Rectal smooth muscle tissue (tissue), 1 donor: ENCODE data around the gene JMY.
"Not testable (repeated sequence)": the region's sequence is repeated elsewhere in the genome, so short reads cannot be mapped to it uniquely, and the experiment has no call there.

ENCODE experiments used
- H3K27ac ChIP-seq: one replicate; pipeline ENCODE4 v1.7.0; 2013; ENCODE audit warnings: low read depth, low read length, inconsistent platforms
- H3K27me3 ChIP-seq: one replicate; pipeline ENCODE4 v1.7.0; 2013; ENCODE audit warnings: low read length; ENCODE audit not compliant: control insufficient read depth, insufficient read depth
- H3K36me3 ChIP-seq: one replicate; pipeline ENCODE4 v1.7.0; 2013; ENCODE audit warnings: low read length; ENCODE audit not compliant: control insufficient read depth, insufficient read depth
- H3K4me1 ChIP-seq: one replicate; pipeline ENCODE4 v1.7.0; 2013; ENCODE audit warnings: low read length; ENCODE audit not compliant: control insufficient read depth, insufficient read depth
- H3K4me3 ChIP-seq: one replicate; pipeline ENCODE4 v1.7.0; 2013; ENCODE audit warnings: low read length
- H3K9ac ChIP-seq: one replicate; pipeline ENCODE4 v1.7.0; 2013; ENCODE audit warnings: low read length

The JMY gene

DNA sequence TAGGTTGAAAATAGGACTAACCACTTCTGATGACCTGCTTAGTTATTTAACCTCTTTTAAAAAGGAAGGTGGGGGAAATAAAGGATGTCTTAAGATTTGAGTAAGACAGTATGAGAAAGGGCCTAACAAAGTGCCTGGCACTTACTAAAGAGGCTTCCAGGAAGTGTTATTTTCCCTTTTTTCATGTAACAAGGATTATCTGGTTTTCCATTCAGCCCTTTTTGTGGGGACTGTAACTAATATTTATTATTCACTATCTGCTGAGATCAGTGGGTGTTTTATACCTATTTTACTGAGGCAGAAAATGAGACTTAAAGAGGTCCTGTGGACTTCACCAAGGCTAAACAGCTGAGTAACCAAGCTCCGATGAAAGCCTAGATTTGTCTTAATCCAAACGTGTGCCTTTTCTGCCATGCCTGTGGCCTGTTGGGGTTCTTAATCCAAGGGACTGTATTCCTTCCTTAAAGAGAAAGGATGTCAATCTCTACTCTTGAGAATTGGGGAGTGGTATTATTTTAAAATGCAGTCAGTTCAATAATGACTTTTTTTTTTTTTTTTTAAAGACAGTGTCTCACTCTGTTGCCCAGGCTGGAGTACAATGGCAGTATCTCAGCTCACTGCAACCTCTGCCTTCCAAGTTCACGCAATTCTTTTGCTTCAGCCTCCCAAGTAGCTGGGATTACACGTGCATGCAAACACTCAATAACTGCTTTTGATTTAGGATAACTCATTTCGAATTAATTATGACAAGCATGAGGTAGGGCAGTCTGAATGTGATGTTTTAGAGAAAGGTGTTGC, 6.5 kb downstream of the JMY start:
- Histone ChIP-seq H3K27me3 (no peaks in the 10 kb centered on the region), H3K27ac (no peak overlapping the region), H3K9ac (no peak overlapping the region), H3K4me1 (peaks cover 2% of the 10 kb centered on the region), H3K36me3 (no peaks in the 10 kb centered on the region), H3K4me3 (no peak overlapping the region)

DNA sequence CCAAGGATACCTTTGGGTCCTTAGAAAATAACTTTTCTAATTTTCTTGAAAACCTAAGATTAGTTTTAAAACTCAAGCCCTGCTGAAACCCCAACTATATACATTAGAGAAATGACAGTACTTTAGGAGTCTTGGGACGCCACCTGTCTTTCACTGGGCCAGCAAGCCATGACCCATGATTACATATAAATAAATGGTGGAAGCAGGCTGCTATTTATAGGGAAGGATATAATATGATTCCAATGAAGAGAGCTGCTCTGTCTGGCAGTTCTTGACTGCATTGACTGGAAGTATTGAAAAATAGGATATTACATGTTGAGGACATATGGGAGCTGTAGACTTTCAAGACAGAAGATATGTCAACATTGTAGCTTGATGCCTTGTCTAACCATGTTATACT, 7.3 kb downstream of the JMY start:
- H3K27ac ChIP-seq, result no peak overlapping the region
- H3K27me3 ChIP-seq, result no peaks in the 10 kb centered on the region
- no peaks in the 10 kb centered on the region for H3K36me3 ChIP-seq
- H3K4me1 ChIP-seq, result peaks cover 2% of the 10 kb centered on the region
- no peak overlapping the region for H3K9ac ChIP-seq
- no peak overlapping the region for H3K4me3 ChIP-seq

DNA sequence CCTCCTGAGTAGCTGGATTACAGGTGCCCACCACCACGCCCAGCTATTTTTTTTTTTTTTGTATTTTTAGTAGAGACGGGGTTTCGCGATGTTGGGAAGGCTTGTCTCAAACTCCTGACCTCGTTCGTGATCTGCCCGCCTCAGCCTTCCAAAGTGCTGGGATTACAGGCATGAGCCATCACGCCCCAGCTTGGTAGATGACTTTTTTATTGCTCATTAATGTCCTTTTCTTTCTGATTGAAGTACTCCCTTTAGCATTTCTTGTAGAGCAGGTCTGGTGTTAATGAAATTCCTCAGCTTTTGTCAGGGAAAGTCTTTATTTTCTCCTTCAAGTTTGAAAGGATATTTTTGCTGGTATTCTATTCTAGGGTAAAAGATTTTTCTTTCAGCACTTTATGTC, 18.1 kb downstream of the JMY start:
- H3K36me3 ChIP-seq, H3K9ac ChIP-seq, H3K4me1 ChIP-seq, H3K27me3 ChIP-seq, H3K27ac ChIP-seq, H3K4me3 ChIP-seq: not testable (repeated sequence)

DNA sequence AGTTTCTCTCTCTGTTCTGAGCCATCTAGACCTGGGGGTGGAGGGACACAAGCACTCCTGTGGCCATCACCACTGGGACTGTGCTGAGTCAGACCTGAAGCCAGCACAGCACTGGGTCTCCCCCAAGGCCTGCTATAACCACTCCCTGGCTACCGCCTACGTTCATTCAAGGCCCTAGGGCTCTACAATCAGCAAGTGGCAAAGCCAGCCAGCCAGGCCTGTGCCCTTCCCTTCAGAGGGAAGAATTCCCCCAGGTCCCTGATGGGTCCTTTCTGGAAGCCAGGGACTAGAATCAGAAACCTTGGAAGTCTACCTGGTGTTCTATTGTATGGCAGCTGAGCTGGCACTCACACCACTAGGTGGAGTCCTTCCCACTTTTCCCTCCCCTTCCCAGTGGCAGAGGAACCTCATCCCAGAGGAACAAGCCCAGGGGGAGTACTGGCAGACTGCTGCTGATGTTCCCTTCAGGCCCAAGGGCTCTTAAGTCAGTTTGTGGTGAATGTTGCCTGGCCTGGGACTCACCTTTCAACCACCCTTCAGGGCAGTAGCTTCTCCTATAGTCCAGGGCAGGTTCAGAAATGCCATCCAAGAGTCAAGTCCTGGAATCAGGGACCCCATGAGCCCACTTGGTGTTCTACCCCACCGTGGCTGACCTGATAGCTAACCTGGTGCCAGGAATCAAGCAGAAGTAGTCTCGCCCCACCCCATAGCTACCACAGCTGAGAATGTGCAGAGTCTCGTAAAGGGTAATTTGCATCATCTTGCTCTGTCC, 20.0 kb downstream of the JMY start:
- Histone ChIP-seq H3K9ac (no peak overlapping the region), H3K4me1 (no peaks in the 10 kb centered on the region), H3K36me3 (no peaks in the 10 kb centered on the region), H3K4me3 (no peak overlapping the region), H3K27ac (no peak overlapping the region), H3K27me3 (no peaks in the 10 kb centered on the region)

DNA sequence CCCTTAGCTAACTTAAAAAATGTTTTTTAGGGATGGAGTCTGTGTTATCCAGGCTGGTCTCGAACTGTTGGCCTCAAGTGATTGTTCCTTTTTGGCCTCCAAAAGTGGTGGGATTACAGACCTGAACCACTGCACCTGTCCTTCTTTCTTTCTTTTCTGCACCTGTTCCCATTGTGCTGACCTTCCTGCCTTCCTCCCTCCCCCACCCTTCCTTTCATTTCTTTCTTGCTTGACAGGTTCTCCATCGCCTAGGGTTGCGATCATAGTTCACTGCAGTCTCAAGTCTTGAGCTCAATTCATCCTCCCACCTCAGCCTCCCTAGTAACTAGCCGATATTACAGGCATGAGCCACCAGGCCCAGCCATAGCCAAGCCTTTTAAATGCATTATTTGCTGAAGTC, 20.6 kb downstream of the JMY start:
- H3K27me3 ChIP-seq, result no peaks in the 10 kb centered on the region
- no peaks in the 10 kb centered on the region for H3K36me3 ChIP-seq
- no peaks in the 10 kb centered on the region for H3K4me1 ChIP-seq
- H3K27ac ChIP-seq, result no peak overlapping the region
- H3K9ac ChIP-seq, result no peak overlapping the region
- no peak overlapping the region for H3K4me3 ChIP-seq

DNA sequence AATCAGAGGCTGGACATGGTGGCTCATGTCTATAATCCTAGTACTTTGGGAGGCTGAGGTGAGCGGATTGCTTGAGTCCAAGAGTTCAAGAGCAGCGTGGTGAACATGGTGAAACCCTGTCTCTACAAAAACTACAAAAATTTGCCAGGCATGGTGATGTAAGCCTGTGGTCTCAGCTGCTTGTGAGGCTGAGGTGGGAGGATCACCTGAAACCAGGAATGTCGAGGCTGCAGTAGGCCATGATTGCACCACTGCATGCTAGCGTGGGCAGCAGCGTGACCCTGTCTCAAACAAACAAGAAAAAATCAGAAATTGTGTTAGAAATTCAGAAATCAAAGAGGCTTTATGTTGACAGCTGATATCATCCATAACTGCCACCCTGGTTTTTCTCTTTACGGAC, 21.4 kb downstream of the JMY start:
- Histone ChIP-seq H3K36me3 (no peaks in the 10 kb centered on the region), H3K27ac (no peak overlapping the region), H3K4me1 (no peaks in the 10 kb centered on the region), H3K27me3 (no peaks in the 10 kb centered on the region), H3K4me3 (no peak overlapping the region), H3K9ac (no peak overlapping the region)

DNA sequence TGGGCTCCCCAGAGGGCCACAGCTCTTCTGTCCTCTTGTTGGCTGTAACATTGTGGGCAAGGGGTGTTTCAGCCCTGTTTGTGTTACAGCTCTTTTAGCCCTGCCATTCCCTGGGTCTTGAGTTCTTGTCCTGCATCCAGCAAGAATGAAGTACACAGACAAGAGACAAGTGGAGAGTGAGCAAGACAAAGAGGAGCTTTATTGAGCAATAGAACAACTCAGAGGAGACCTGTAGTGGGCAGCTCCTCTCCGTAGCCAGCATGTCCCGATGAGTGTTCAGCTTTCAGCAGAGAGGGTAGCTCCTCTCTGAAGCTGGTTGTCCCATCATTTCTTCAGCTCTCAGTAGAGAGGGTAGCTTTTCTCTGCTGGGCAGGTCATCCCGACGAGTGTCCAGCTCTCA, 22.9 kb downstream of the JMY start:
- no peak overlapping the region for H3K9ac ChIP-seq
- H3K4me1 ChIP-seq, result no peaks in the 10 kb centered on the region
- H3K36me3 ChIP-seq, result no peaks in the 10 kb centered on the region
- H3K4me3 ChIP-seq, result no peak overlapping the region
- no peak overlapping the region for H3K27ac ChIP-seq
- no peaks in the 10 kb centered on the region for H3K27me3 ChIP-seq

DNA sequence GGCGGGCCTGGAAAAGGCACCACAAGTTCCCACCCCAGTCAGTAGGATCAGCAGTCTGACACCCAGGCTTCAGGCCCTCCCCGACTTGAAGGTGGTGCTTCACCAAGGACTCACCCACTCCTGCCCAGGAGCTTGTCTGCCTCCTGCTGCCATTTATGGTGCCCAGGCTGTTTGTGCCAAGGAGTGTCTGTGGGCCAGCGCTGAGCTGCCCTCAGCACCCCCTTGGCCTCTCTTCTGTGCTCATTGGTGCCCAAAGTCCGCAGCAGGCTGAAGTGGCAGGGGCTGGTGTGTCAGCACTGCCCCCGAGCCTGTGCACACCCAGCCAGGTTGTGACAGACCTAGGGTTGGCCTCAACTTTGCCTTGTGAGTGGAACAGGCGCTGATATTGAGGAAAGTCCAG, 23.5 kb downstream of the JMY start:
- Histone ChIP-seq H3K27ac (no peak overlapping the region), H3K9ac (no peak overlapping the region), H3K4me3 (no peak overlapping the region), H3K36me3 (no peaks in the 10 kb centered on the region), H3K4me1 (no peaks in the 10 kb centered on the region), H3K27me3 (no peaks in the 10 kb centered on the region)

DNA sequence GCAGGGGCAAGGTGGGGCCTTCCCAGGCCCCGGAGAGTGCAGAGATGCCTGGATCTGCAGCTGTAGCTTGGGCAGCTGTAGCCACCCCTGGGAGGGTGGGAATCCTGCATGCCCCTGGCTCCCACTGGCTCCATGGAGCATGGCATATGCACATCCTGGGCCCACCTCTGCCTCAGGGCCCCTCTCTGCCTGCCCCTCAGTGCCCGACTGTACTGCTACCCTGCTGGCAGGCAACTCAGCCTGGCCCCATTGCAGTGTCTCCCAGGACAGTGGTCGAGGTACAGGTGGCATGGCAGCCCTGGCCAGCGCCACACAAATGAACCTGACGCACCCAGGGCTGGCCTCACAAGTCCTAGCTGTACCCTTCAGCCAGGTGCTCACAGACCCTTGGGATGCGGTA, 23.9 kb downstream of the JMY start:
- no peak overlapping the region for H3K9ac ChIP-seq
- H3K27ac ChIP-seq, result no peak overlapping the region
- no peaks in the 10 kb centered on the region for H3K4me1 ChIP-seq
- no peaks in the 10 kb centered on the region for H3K36me3 ChIP-seq
- no peak overlapping the region for H3K4me3 ChIP-seq
- no peaks in the 10 kb centered on the region for H3K27me3 ChIP-seq

DNA sequence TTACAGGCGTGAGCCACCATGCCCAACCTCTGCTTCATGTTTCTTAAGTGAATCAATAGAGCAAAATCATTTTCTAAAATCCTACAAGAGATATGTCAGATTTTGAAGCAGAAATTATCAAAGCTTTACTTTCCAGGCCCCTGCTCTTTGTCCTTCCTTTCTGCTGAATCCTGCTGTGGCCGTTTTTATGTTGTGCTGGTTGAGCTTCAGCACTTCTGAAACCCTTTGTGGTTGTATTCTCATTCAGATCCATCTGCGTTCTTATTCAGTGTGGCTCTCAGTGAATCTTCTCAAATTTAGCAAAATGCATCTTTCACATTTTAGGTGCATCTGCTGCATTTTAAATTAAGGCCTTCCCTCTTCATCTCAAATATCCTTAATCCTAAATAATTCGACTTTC, 26.0 kb downstream of the JMY start:
- H3K27me3 ChIP-seq, result no peaks in the 10 kb centered on the region
- no peaks in the 10 kb centered on the region for H3K4me1 ChIP-seq
- H3K36me3 ChIP-seq, result no peaks in the 10 kb centered on the region
- H3K27ac ChIP-seq, result no peak overlapping the region
- H3K4me3 ChIP-seq, result no peak overlapping the region
- H3K9ac ChIP-seq, result no peak overlapping the region

DNA sequence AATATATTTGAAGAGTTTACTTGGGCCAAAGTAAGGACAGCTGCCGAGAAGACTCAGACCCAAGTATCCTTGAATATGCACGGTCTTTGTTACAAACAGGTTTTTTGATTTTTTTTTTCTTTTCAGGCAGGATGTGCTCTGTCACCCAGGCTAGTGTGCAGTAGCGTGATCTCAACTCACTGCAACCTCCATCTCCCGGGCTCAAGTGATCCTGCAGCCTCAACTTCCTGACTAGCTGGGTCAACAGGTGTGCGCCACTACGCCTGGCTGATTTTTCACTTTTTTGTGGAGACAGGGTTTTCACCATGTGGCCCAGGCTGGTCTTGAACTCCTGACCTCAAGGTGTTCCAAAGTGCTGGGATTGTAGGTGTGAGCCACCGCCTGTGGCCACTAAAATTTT, 27.4 kb downstream of the JMY start:
- H3K4me1 ChIP-seq, result no peaks in the 10 kb centered on the region
- no peak overlapping the region for H3K27ac ChIP-seq
- H3K27me3 ChIP-seq, result no peaks in the 10 kb centered on the region
- no peak overlapping the region for H3K4me3 ChIP-seq
- H3K36me3 ChIP-seq, result no peaks in the 10 kb centered on the region
- no peak overlapping the region for H3K9ac ChIP-seq

DNA sequence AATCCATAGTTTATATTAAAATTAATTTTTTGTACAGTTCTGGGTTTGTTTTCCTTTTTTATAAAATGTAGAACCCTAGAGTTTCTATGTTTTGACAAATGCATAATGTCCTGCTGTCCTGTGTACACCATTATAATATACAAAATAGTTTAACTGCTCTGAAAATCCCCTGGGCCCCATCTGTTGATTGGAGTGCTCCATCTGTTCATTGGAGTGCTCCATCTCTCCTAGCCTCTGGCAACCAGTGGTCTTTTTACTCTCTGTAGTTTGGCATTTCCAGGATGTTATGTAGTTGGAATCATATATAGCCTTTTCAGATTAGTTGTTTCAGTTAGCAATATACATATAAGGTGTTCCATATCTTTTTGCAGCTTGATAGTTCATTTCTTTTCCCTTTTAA, 31.2 kb downstream of the JMY start:
- no peak overlapping the region for H3K4me3 ChIP-seq
- no peak overlapping the region for H3K9ac ChIP-seq
- H3K27ac ChIP-seq, result no peak overlapping the region
- H3K36me3 ChIP-seq, result no peaks in the 10 kb centered on the region
- H3K4me1 ChIP-seq, result no peaks in the 10 kb centered on the region
- H3K27me3 ChIP-seq, result no peaks in the 10 kb centered on the region

DNA sequence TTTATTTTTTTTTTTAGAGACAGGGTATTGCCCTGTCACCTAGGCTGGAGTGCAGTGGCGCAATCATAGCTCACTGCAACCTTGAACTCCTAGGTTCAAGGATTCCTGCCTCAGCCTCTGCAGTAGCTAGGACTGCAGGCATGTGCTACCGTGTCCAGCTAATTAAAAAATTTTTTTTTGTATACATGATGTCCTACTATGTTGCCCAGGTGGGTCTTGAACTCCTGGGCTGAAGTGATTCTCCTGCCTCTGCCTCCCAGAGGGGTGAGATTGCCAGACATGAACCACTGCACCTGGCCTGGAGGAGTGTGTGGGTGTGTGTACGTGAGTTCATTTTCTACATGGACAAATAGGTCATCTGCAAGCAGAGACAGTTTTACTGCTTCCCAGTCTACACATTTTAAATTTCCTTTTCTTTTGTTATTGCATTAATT, 33.8 kb downstream of the JMY start:
- H3K4me1 ChIP-seq, result no peaks in the 10 kb centered on the region
- H3K27me3 ChIP-seq, result no peaks in the 10 kb centered on the region
- no peak overlapping the region for H3K4me3 ChIP-seq
- no peak overlapping the region for H3K27ac ChIP-seq
- H3K36me3 ChIP-seq, result no peaks in the 10 kb centered on the region
- no peak overlapping the region for H3K9ac ChIP-seq
